Smooth muscle cell (in vitro differentiated cells): Measurements from ENCODE around the gene ASPA. TPM values are rescaled to one million over a fixed set of nuclear protein-coding genes. Genes with fewer than 3 reads are reported as not detected.

Source experiments
- DNase-seq: peaks from one replicate; lab custom pipeline; 2025; ENCODE audit not compliant: unreplicated experiment; lab: John Stamatoyannopoulos, UW
- H2AFZ ChIP-seq: fragments of 200-600 bp; sonication (generic); 2 replicates; pipeline ENCODE4 v1.6.0; 2016; ENCODE audit warnings: antibody characterized with exemption, low read depth, mild to moderate bottlenecking
- H3F3A ChIP-seq: fragments of 200-600 bp; sonication (generic); 2 replicates; pipeline ENCODE4 v1.6.0; 2017; ENCODE audit warnings: antibody characterized with exemption, low read depth
- H3K27ac ChIP-seq: fragments of 200-600 bp; sonication (generic); 2 replicates; pipeline ENCODE4 v1.5.1; 2016; ENCODE audit warnings: low read depth, mild to moderate bottlenecking
- H3K27me3 ChIP-seq: fragments of 200-600 bp; sonication (generic); 2 replicates; pipeline ENCODE4 v1.6.1; 2016; ENCODE audit warnings: low read depth, mild to moderate bottlenecking
- H3K36me3 ChIP-seq: fragments of 200-600 bp; sonication (generic); 2 replicates; pipeline ENCODE4 v1.5.1; 2016; ENCODE audit warnings: low read depth
- H3K4me1 ChIP-seq: fragments of 200-600 bp; sonication (generic); 2 replicates; pipeline ENCODE4 v1.5.1; 2016; ENCODE audit warnings: low read depth
- H3K4me2 ChIP-seq: fragments of 200-600 bp; sonication (generic); 2 replicates; pipeline ENCODE4 v1.6.0; 2016; ENCODE audit warnings: mild to moderate bottlenecking
- H3K4me3 ChIP-seq: fragments of 200-600 bp; sonication (generic); 2 replicates; pipeline ENCODE4 v1.5.1; 2016; ENCODE audit warnings: mild to moderate bottlenecking
- H3K79me2 ChIP-seq: fragments of 200-600 bp; sonication (generic); 2 replicates; pipeline ENCODE4 v1.6.0; 2016; ENCODE audit warnings: low read depth, mild to moderate bottlenecking
- H3K9ac ChIP-seq: fragments of 200-600 bp; sonication (generic); 2 replicates; pipeline ENCODE4 v1.6.0; 2016; ENCODE audit warnings: low read depth
- H3K9me3 ChIP-seq: fragments of 200-600 bp; sonication (generic); replicated peaks from 2 replicates; pipeline ENCODE4 v1.5.1; 2016; ENCODE audit warnings: low read depth
- H4K20me1 ChIP-seq: fragments of 200-600 bp; sonication (generic); 2 replicates; pipeline ENCODE4 v1.6.0; 2016; ENCODE audit warnings: low read depth
- CTCF ChIP-seq: fragments of 200-600 bp; sonication (generic); IDR thresholded peaks from 2 replicates; pipeline ENCODE4 v1.5.1; 2017; ENCODE audit warnings: borderline replicate concordance, mild to moderate bottlenecking, antibody characterized with exemption; ENCODE audit not compliant: insufficient read depth, poor library complexity, severe bottlenecking
- WGBS: methylation state at CpG from one replicate; pipeline ENCODE4 v1.1.7; 2016; ENCODE audit warnings: low lambda C conversion rate; 5-methylcytosine and 5-hydroxymethylcytosine counted together
- polyA plus RNA-seq: library from polyadenylated mRNA; unstranded; fragments of >200 nt; fragmentation: Nextera tagmentation; extraction: Ambion mirVana; gene quantifications from 2 replicates; pipeline ENCODE4 v1.2.1, GENCODE V29; 2016
- total RNA-seq: library from RNA; depleted of rRNA; stranded (reverse); fragments of >200 nt; gene quantifications from 2 replicates; pipeline ENCODE4 v1.2.3, GENCODE V29; 2014

The ASPA gene
- total and polyA plus RNA-seq, 2 experiments from 2014 or later, result not detected

- no peaks in the 10 kb centered on the region for H3K79me2 ChIP-seq
- no peaks in the 10 kb centered on the region for H3K9me3 ChIP-seq
- H3K4me3 ChIP-seq, result no peak overlapping the region
- no peaks in the 10 kb centered on the region for H4K20me1 ChIP-seq
- no peak overlapping the region for H3K27ac ChIP-seq
- no peak for TF ChIP-seq CTCF
- H3K9ac ChIP-seq, result no peak overlapping the region
- H3K27me3 ChIP-seq, result no peaks in the 10 kb centered on the region
- no peak overlapping the region for H2AFZ ChIP-seq
- peaks cover 9% of the 10 kb centered on the region for H3K4me1 ChIP-seq
- H3K4me2 ChIP-seq, result no peak overlapping the region
- H3K36me3 ChIP-seq, result no peaks in the 10 kb centered on the region
- WGBS, result 95% methylated on average over 10 of the region's 10 CpGs
- H3F3A ChIP-seq, result no peaks in the 10 kb centered on the region
- no peak for DNase-seq
Observed at GRCh38 chr17:3532859-3533142, 57.0 kb downstream of the ASPA start.

- no peak overlapping the region for H3K4me2 ChIP-seq
- no peaks in the 10 kb centered on the region for H3K27me3 ChIP-seq
- no peak overlapping the region for H3K27ac ChIP-seq
- no peak for TF ChIP-seq CTCF
- no peak overlapping the region for H2AFZ ChIP-seq
- no peak for DNase-seq
- no peaks in the 10 kb centered on the region for H3K36me3 ChIP-seq
- no peaks in the 10 kb centered on the region for H3K79me2 ChIP-seq
- no peaks in the 10 kb centered on the region for H3K9me3 ChIP-seq
- H3F3A ChIP-seq, result no peaks in the 10 kb centered on the region
- peaks cover 9% of the 10 kb centered on the region for H3K4me1 ChIP-seq
- H3K9ac ChIP-seq, result no peak overlapping the region
- no peak overlapping the region for H3K4me3 ChIP-seq
- WGBS, result 93% methylated on average over 5 of the region's 5 CpGs
- no peaks in the 10 kb centered on the region for H4K20me1 ChIP-seq
Observed at GRCh38 chr17:3533752-3534151, 58.0 kb downstream of the ASPA start.

- H2AFZ ChIP-seq, result no peak overlapping the region
- no peak overlapping the region for H3K27ac ChIP-seq
- H3K4me1 ChIP-seq, result peaks cover 7% of the 10 kb centered on the region
- DNase-seq, result no peak
- H3K79me2 ChIP-seq, result no peaks in the 10 kb centered on the region
- H3K27me3 ChIP-seq, result no peaks in the 10 kb centered on the region
- H3F3A ChIP-seq, result no peaks in the 10 kb centered on the region
- no peak overlapping the region for H3K4me3 ChIP-seq
- no peak for TF ChIP-seq CTCF
- no peak overlapping the region for H3K4me2 ChIP-seq
- no peak overlapping the region for H3K9ac ChIP-seq
- no peaks in the 10 kb centered on the region for H3K36me3 ChIP-seq
- no peaks in the 10 kb centered on the region for H4K20me1 ChIP-seq
- 29% methylated on average over 2 of the region's 3 CpGs for WGBS
- H3K9me3 ChIP-seq, result no peaks in the 10 kb centered on the region
Observed at GRCh38 chr17:3534881-3535252, 59.1 kb downstream of the ASPA start.

GRCh38 chr17:3535253-3535995 is 59.6 kb downstream of the ASPA start:
- Histone ChIP-seq H3K4me3 (peak overlapping the region; percentile 51), H4K20me1 (no peaks in the 10 kb centered on the region), H3K27me3 (no peaks in the 10 kb centered on the region), H3K9me3 (no peaks in the 10 kb centered on the region), H2AFZ (peak overlapping the region; percentile 96), H3K9ac (peak overlapping the region; percentile 41), H3K4me2 (peak overlapping the region; percentile 90), H3K4me1 (peaks cover 2% of the 10 kb centered on the region), H3K79me2 (no peaks in the 10 kb centered on the region), H3F3A (no peaks in the 10 kb centered on the region), H3K27ac (no peak overlapping the region), H3K36me3 (no peaks in the 10 kb centered on the region)
- peak; percentile 66 for TF ChIP-seq CTCF
- peak; percentile 21 for DNase-seq
- WGBS, result 7% methylated on average over 29 of the region's 44 CpGs
